Left forelimb (tissue), 1 donor: Measurements from ENCODE around the gene ARHGAP26.

ENCODE experiments used
- DNase-seq: peaks from one replicate; pipeline ENCODE4 v3.0.0-alpha.2; 2018; ENCODE audit warnings: low spot score

The ARHGAP26 gene

GRCh38 chr5:143120460-143121134 lies 350.4 kb downstream of the ARHGAP26 start:
- DNase-seq = no peak

GRCh38 chr5:143121135-143121475 lies 350.9 kb downstream of the ARHGAP26 start:
- no peak for DNase-seq

GRCh38 chr5:143124593-143124992 lies 354.4 kb downstream of the ARHGAP26 start:
- no peak for DNase-seq

GRCh38 chr5:143126174-143127019 lies 356.2 kb downstream of the ARHGAP26 start:
- DNase-seq = no peak

GRCh38 chr5:143128412-143129071 lies 358.4 kb downstream of the ARHGAP26 start:
- no peak for DNase-seq

GRCh38 chr5:143129203-143129602 lies 359.0 kb downstream of the ARHGAP26 start:
- no peak for DNase-seq

- no peak for DNase-seq
Measured at GRCh38 chr5:143129910-143130612, 359.9 kb downstream of the ARHGAP26 start.

- no peak for DNase-seq
Measured at GRCh38 chr5:143130613-143131305, 360.6 kb downstream of the ARHGAP26 start.

- DNase-seq = no peak
Measured at GRCh38 chr5:143131972-143132371, 361.8 kb downstream of the ARHGAP26 start.

- no peak for DNase-seq
Measured at GRCh38 chr5:143132739-143133138, 362.6 kb downstream of the ARHGAP26 start.

- DNase-seq = no peak
Measured at GRCh38 chr5:143133721-143134120, 363.5 kb downstream of the ARHGAP26 start.

- no peak for DNase-seq
Measured at GRCh38 chr5:143134269-143134668, 364.1 kb downstream of the ARHGAP26 start.

- no peak for DNase-seq
Measured at GRCh38 chr5:143134900-143135299, 364.7 kb downstream of the ARHGAP26 start.

GRCh38 chr5:143135832-143136551 lies 365.8 kb downstream of the ARHGAP26 start:
- DNase-seq = no peak

- no peak for DNase-seq
Measured at GRCh38 chr5:143138839-143139238, 368.7 kb downstream of the ARHGAP26 start.

- DNase-seq = no peak
Measured at GRCh38 chr5:143139585-143139984, 369.4 kb downstream of the ARHGAP26 start.

- DNase-seq = no peak
Measured at GRCh38 chr5:143140492-143141203, 370.5 kb downstream of the ARHGAP26 start.

GRCh38 chr5:143141652-143142051 lies 371.5 kb downstream of the ARHGAP26 start:
- no peak for DNase-seq

- no peak for DNase-seq
Measured at GRCh38 chr5:143142596-143143435, 372.6 kb downstream of the ARHGAP26 start.
